ENCODE data around the gene DNAJC3.

- TF ChIP-seq REST (IDR thresholded peaks at IDR 0.05; ENCODE audit: insufficient read depth in 1 of 2, low read depth in 2 of 2, low read length in 2 of 2) (no peak), POLR2AphosphoS5 (IDR thresholded peaks at IDR 0.05; ENCODE audit: low read depth, low read length) (no peak), TAF1 (IDR thresholded peaks at IDR 0.05; ENCODE audit: borderline replicate concordance, insufficient read depth, low read length) (no peak), SIN3A (IDR thresholded peaks at IDR 0.05; ENCODE audit: borderline replicate concordance, insufficient read depth, low read length) (no peak)
Measured at GRCh38 chr13:95710313-95710712, 33.4 kb downstream of the DNAJC3 start.
